Smooth muscle cell (in vitro differentiated cells): Measurements from ENCODE around the gene SLC10A7. TPM values are rescaled to one million over a fixed set of nuclear protein-coding genes. Genes with fewer than 3 reads are reported as not detected.

ENCODE experiments used
- DNase-seq: peaks from one replicate; lab custom pipeline; 2025; ENCODE audit not compliant: unreplicated experiment; lab: John Stamatoyannopoulos, UW
- H2AFZ ChIP-seq: fragments of 200-600 bp; sonication (generic); 2 replicates; pipeline ENCODE4 v1.6.0; 2016; ENCODE audit warnings: antibody characterized with exemption, low read depth, mild to moderate bottlenecking
- H3F3A ChIP-seq: fragments of 200-600 bp; sonication (generic); 2 replicates; pipeline ENCODE4 v1.6.0; 2017; ENCODE audit warnings: antibody characterized with exemption, low read depth
- H3K27ac ChIP-seq: fragments of 200-600 bp; sonication (generic); 2 replicates; pipeline ENCODE4 v1.5.1; 2016; ENCODE audit warnings: low read depth, mild to moderate bottlenecking
- H3K27me3 ChIP-seq: fragments of 200-600 bp; sonication (generic); 2 replicates; pipeline ENCODE4 v1.6.1; 2016; ENCODE audit warnings: low read depth, mild to moderate bottlenecking
- H3K36me3 ChIP-seq: fragments of 200-600 bp; sonication (generic); 2 replicates; pipeline ENCODE4 v1.5.1; 2016; ENCODE audit warnings: low read depth
- H3K4me1 ChIP-seq: fragments of 200-600 bp; sonication (generic); 2 replicates; pipeline ENCODE4 v1.5.1; 2016; ENCODE audit warnings: low read depth
- H3K4me2 ChIP-seq: fragments of 200-600 bp; sonication (generic); 2 replicates; pipeline ENCODE4 v1.6.0; 2016; ENCODE audit warnings: mild to moderate bottlenecking
- H3K4me3 ChIP-seq: fragments of 200-600 bp; sonication (generic); 2 replicates; pipeline ENCODE4 v1.5.1; 2016; ENCODE audit warnings: mild to moderate bottlenecking
- H3K79me2 ChIP-seq: fragments of 200-600 bp; sonication (generic); 2 replicates; pipeline ENCODE4 v1.6.0; 2016; ENCODE audit warnings: low read depth, mild to moderate bottlenecking
- H3K9ac ChIP-seq: fragments of 200-600 bp; sonication (generic); 2 replicates; pipeline ENCODE4 v1.6.0; 2016; ENCODE audit warnings: low read depth
- H3K9me3 ChIP-seq: fragments of 200-600 bp; sonication (generic); replicated peaks from 2 replicates; pipeline ENCODE4 v1.5.1; 2016; ENCODE audit warnings: low read depth
- H4K20me1 ChIP-seq: fragments of 200-600 bp; sonication (generic); 2 replicates; pipeline ENCODE4 v1.6.0; 2016; ENCODE audit warnings: low read depth
- CTCF ChIP-seq: fragments of 200-600 bp; sonication (generic); IDR thresholded peaks from 2 replicates; pipeline ENCODE4 v1.5.1; 2017; ENCODE audit warnings: borderline replicate concordance, mild to moderate bottlenecking, antibody characterized with exemption; ENCODE audit not compliant: insufficient read depth, poor library complexity, severe bottlenecking
- WGBS: methylation state at CpG from one replicate; pipeline ENCODE4 v1.1.7; 2016; ENCODE audit warnings: low lambda C conversion rate; 5-methylcytosine and 5-hydroxymethylcytosine counted together
- polyA plus RNA-seq: library from polyadenylated mRNA; unstranded; fragments of >200 nt; fragmentation: Nextera tagmentation; extraction: Ambion mirVana; gene quantifications from 2 replicates; pipeline ENCODE4 v1.2.1, GENCODE V29; 2016
- total RNA-seq: library from RNA; depleted of rRNA; stranded (reverse); fragments of >200 nt; gene quantifications from 2 replicates; pipeline ENCODE4 v1.2.3, GENCODE V29; 2014

SLC10A7 gene
- total and polyA plus RNA-seq, 2 experiments from 2014 or later: 10.3 to 24.8 TPM

- Histone ChIP-seq H3K4me1 (no peaks in the 10 kb centered on the region), H3K79me2 (no peaks in the 10 kb centered on the region), H3K27ac (no peak overlapping the region), H4K20me1 (peaks cover 52% of the 10 kb centered on the region), H3K4me2 (no peak overlapping the region), H3K9me3 (no peaks in the 10 kb centered on the region), H3K27me3 (no peaks in the 10 kb centered on the region), H2AFZ (no peak overlapping the region), H3K36me3 (no peaks in the 10 kb centered on the region), H3K9ac (no peak overlapping the region), H3K4me3 (no peak overlapping the region), H3F3A (peaks cover 6% of the 10 kb centered on the region)
- DNase-seq: no peak
- WGBS: 74% methylated on average over 1 of the region's 1 CpG
- TF ChIP-seq CTCF: no peak
Measured at GRCh38 chr4:146336410-146336807, 185.3 kb downstream of the SLC10A7 start.

- no peaks in the 10 kb centered on the region for H3K9me3 ChIP-seq
- H3K36me3 ChIP-seq: no peaks in the 10 kb centered on the region
- H3K4me2 ChIP-seq: no peak overlapping the region
- peaks cover 48% of the 10 kb centered on the region for H4K20me1 ChIP-seq
- no peaks in the 10 kb centered on the region for H3K79me2 ChIP-seq
- H3K4me3 ChIP-seq: no peak overlapping the region
- H3K4me1 ChIP-seq: no peaks in the 10 kb centered on the region
- H3K9ac ChIP-seq: no peak overlapping the region
- WGBS: 97% methylated on average over 3 of the region's 3 CpGs
- no peak overlapping the region for H2AFZ ChIP-seq
- no peak overlapping the region for H3K27ac ChIP-seq
- no peak for DNase-seq
- peaks cover 6% of the 10 kb centered on the region for H3F3A ChIP-seq
- TF ChIP-seq CTCF: no peak
- H3K27me3 ChIP-seq: no peaks in the 10 kb centered on the region
Measured at GRCh38 chr4:146335763-146336409, 185.9 kb downstream of the SLC10A7 start.

- no peaks in the 10 kb centered on the region for H3K9me3 ChIP-seq
- no peak overlapping the region for H3K27ac ChIP-seq
- H3K27me3 ChIP-seq: no peaks in the 10 kb centered on the region
- no peak overlapping the region for H2AFZ ChIP-seq
- no peak for TF ChIP-seq CTCF
- H3K36me3 ChIP-seq: no peaks in the 10 kb centered on the region
- DNase-seq: no peak
- H3K79me2 ChIP-seq: no peaks in the 10 kb centered on the region
- H3K4me2 ChIP-seq: no peak overlapping the region
- H3K9ac ChIP-seq: no peak overlapping the region
- no peaks in the 10 kb centered on the region for H3K4me1 ChIP-seq
- H3K4me3 ChIP-seq: no peak overlapping the region
- 93% methylated on average over 4 of the region's 4 CpGs for WGBS
- H4K20me1 ChIP-seq: peaks cover 39% of the 10 kb centered on the region
- peaks cover 6% of the 10 kb centered on the region for H3F3A ChIP-seq
Measured at GRCh38 chr4:146334862-146335449, 186.8 kb downstream of the SLC10A7 start.

- peak overlapping the region; percentile 76 for H3K4me2 ChIP-seq
- H3K27ac ChIP-seq: peak overlapping the region; percentile 56
- peaks cover 6% of the 10 kb centered on the region for H3F3A ChIP-seq
- no peak overlapping the region for H3K9ac ChIP-seq
- H4K20me1 ChIP-seq: peaks cover 28% of the 10 kb centered on the region
- H3K4me3 ChIP-seq: no peak overlapping the region
- DNase-seq: no peak
- H3K4me1 ChIP-seq: no peaks in the 10 kb centered on the region
- WGBS: 26% methylated on average over 2 of the region's 2 CpGs
- TF ChIP-seq CTCF: no peak
- no peaks in the 10 kb centered on the region for H3K27me3 ChIP-seq
- no peak overlapping the region for H2AFZ ChIP-seq
- H3K36me3 ChIP-seq: no peaks in the 10 kb centered on the region
- no peaks in the 10 kb centered on the region for H3K9me3 ChIP-seq
- H3K79me2 ChIP-seq: no peaks in the 10 kb centered on the region
Measured at GRCh38 chr4:146333895-146334262, 187.9 kb downstream of the SLC10A7 start.
